GM23338 (cell line): ENCODE data around the gene METTL21C. TPM values are rescaled to one million over a fixed set of nuclear protein-coding genes. Genes with fewer than 3 reads are reported as not detected.

Experiments
- ATAC-seq: fragments of 200-7000 bp; cut with Tn5 transposase; 3 replicates; pipeline ENCODE4 v1.9.1; 2020
- DNase-seq: peaks from one replicate; pipeline ENCODE4 v3.0.0-alpha.2; 2015; ENCODE audit warnings: low spot score
- H2AFZ ChIP-seq: fragments of 200-600 bp; sonication (generic); 2 replicates; pipeline ENCODE4 v1.8.0; 2016; ENCODE audit warnings: antibody characterized with exemption, mild to moderate bottlenecking, moderate library complexity
- H3F3A ChIP-seq: fragments of 200-600 bp; sonication (generic); replicated peaks from 2 replicates; pipeline ENCODE4 v1.8.0; 2017; ENCODE audit warnings: antibody characterized with exemption, mixed run types, low read depth
- H3K27ac ChIP-seq: fragments of 200-600 bp; sonication (generic); 2 replicates; pipeline ENCODE4 v1.6.1; 2016; ENCODE audit warnings: low read depth
- H3K27me3 ChIP-seq: fragments of 200-600 bp; sonication (generic); 2 replicates; pipeline ENCODE4 v1.8.0; 2016; ENCODE audit warnings: mild to moderate bottlenecking, mixed run types, moderate library complexity; ENCODE audit not compliant: insufficient read depth
- H3K36me3 ChIP-seq: fragments of 200-600 bp; sonication (generic); 2 replicates; pipeline ENCODE4 v1.8.0; 2016; ENCODE audit warnings: mild to moderate bottlenecking; ENCODE audit not compliant: insufficient read depth
- H3K4me1 ChIP-seq: fragments of 200-600 bp; sonication (generic); 2 replicates; pipeline ENCODE4 v1.8.0; 2016; ENCODE audit warnings: mild to moderate bottlenecking, moderate library complexity; ENCODE audit not compliant: insufficient read depth
- H3K4me2 ChIP-seq: fragments of 200-600 bp; sonication (generic); 2 replicates; pipeline ENCODE4 v1.7.1; 2017; ENCODE audit warnings: mixed run types
- H3K4me3 ChIP-seq: fragments of 200-600 bp; sonication (generic); 2 replicates; pipeline ENCODE4 v1.6.1; 2016; ENCODE audit warnings: mixed run types
- H3K79me2 ChIP-seq: fragments of 200-600 bp; sonication (generic); replicated peaks from 2 replicates; pipeline ENCODE4 v1.8.0; 2017; ENCODE audit warnings: mild to moderate bottlenecking; ENCODE audit not compliant: insufficient read depth
- H3K9me2 ChIP-seq: fragments of 200-600 bp; sonication (generic); 2 replicates; pipeline ENCODE4 v1.8.0; 2017; ENCODE audit not compliant: insufficient read depth
- H4K20me1 ChIP-seq: fragments of 200-600 bp; sonication (generic); replicated peaks from 2 replicates; pipeline ENCODE4 v1.8.0; 2017; ENCODE audit warnings: mild to moderate bottlenecking; ENCODE audit not compliant: insufficient read depth
- H3K27ac Mint-ChIP-seq: 2 replicates; pipeline ENCODE4 v1.8.0; 2020; ENCODE audit warnings: inconsistent platforms, mild to moderate bottlenecking, moderate library complexity, mixed read lengths
- H3K27me3 Mint-ChIP-seq: 3 replicates; pipeline ENCODE4 v1.8.0; 2022; ENCODE audit warnings: low read depth, mild to moderate bottlenecking, moderate library complexity, mixed read lengths, inconsistent platforms; ENCODE audit not compliant: insufficient read depth, poor library complexity
- H3K36me3 Mint-ChIP-seq: 3 replicates; pipeline ENCODE4 v1.8.0; 2021; ENCODE audit warnings: low read depth, mild to moderate bottlenecking, inconsistent platforms, moderate library complexity, mixed read lengths
- H3K4me1 Mint-ChIP-seq: 3 replicates; pipeline ENCODE4 v1.8.0; 2020; ENCODE audit warnings: mild to moderate bottlenecking, inconsistent platforms, mixed read lengths
- H3K4me3 Mint-ChIP-seq: 3 replicates; pipeline ENCODE4 v1.8.0; 2021; ENCODE audit warnings: moderate library complexity, mild to moderate bottlenecking, inconsistent platforms, mixed read lengths
- H3K9me3 Mint-ChIP-seq: 3 replicates; pipeline ENCODE4 v1.8.0; 2020; ENCODE audit warnings: moderate library complexity, mild to moderate bottlenecking, inconsistent platforms, mixed read lengths
- CREB1 ChIP-seq: fragments of 250-450 bp; sonication (Bioruptor Pico); IDR thresholded peaks from 2 replicates; pipeline ENCODE4 v1.5.0; 2020; ENCODE audit warnings: low read depth, mild to moderate bottlenecking, moderate library complexity
- EZH2 ChIP-seq: fragments of 200-600 bp; sonication (generic); IDR thresholded peaks from one replicate; pipeline ENCODE4 v1.8.0; 2017; ENCODE audit warnings: antibody characterized with exemption, mild to moderate bottlenecking, low read depth; ENCODE audit not compliant: unreplicated experiment
- EZH2phosphoT487 ChIP-seq: fragments of 200-600 bp; sonication (generic); IDR thresholded peaks from one replicate; pipeline ENCODE4 v1.8.1; 2018; ENCODE audit warnings: antibody characterized with exemption; ENCODE audit not compliant: unreplicated experiment
- JUNB ChIP-seq: IDR thresholded peaks from one replicate; pipeline ENCODE4 v1.6.1; 2016; ENCODE audit warnings: antibody characterized with exemption; ENCODE audit not compliant: unreplicated experiment
- NANOG ChIP-seq: IDR thresholded peaks from 2 replicates; pipeline ENCODE4 v1.6.1; 2016; ENCODE audit warnings: antibody characterized with exemption, borderline replicate concordance
- POLR2AphosphoS5 ChIP-seq: IDR thresholded peaks from 2 replicates; pipeline ENCODE4 v1.6.1; 2016; ENCODE audit warnings: antibody characterized with exemption, low read depth
- STAT1 ChIP-seq: IDR thresholded peaks from one replicate; pipeline ENCODE4 v1.6.1; 2016; ENCODE audit warnings: antibody characterized with exemption; ENCODE audit not compliant: unreplicated experiment
- ZNF114 ChIP-seq: fragments of 250-450 bp; sonication (Bioruptor Pico); IDR thresholded peaks from 2 replicates; pipeline ENCODE4 v1.5.0; 2020; ENCODE audit warnings: mild to moderate bottlenecking, moderate library complexity
- ZNF331 ChIP-seq: fragments of 250-450 bp; sonication (Bioruptor Pico); IDR thresholded peaks from 2 replicates; pipeline ENCODE4 v1.5.0; 2020; ENCODE audit warnings: low read depth, mild to moderate bottlenecking, moderate library complexity
- polyA plus RNA-seq: library from polyadenylated mRNA; unstranded; fragments of >200 nt; fragmentation: Nextera tagmentation; extraction: Ambion mirVana; gene quantifications from 2 replicates; pipeline ENCODE4 v1.2.1, GENCODE V29; 2016
- total RNA-seq: library from RNA; depleted of rRNA; stranded (reverse); fragments of >200 nt; shearing (Covaris generic); gene quantifications from 2 replicates; pipeline ENCODE4 v1.2.3, GENCODE V29; 2014
- TF ChIP-seq, protein P1 (sequence below): fragments of 250-450 bp; sonication (Bioruptor Pico); IDR thresholded peaks from 2 replicates; pipeline ENCODE4 v1.5.0; 2020; ENCODE audit warnings: mild to moderate bottlenecking, moderate library complexity
- TF ChIP-seq, protein P2 (sequence below): IDR thresholded peaks from one replicate; pipeline ENCODE4 v1.6.1; 2018; ENCODE audit warnings: antibody characterized with exemption; ENCODE audit not compliant: unreplicated experiment
- TF ChIP-seq, protein P3 (sequence below): IDR thresholded peaks from 2 replicates; pipeline ENCODE4 v1.6.1; 2016; ENCODE audit warnings: antibody characterized with exemption
- TF ChIP-seq, protein P4 (sequence below), 2 experiments: fragments of 200-600 bp in 1 of 2; sonication (generic) in 1 of 2; conservative IDR thresholded peaks; 2 replicates each; pipeline versions ENCODE4 v1.5.1 to v1.6.1; 2016 to 2017; ENCODE audit warnings: antibody characterized with exemption in 2 of 2, low read depth in 2 of 2, mild to moderate bottlenecking in 2 of 2, moderate library complexity in 1 of 2

METTL21C gene
- total and polyA plus RNA-seq, 2 experiments from 2014 or later: not detected

DNA sequence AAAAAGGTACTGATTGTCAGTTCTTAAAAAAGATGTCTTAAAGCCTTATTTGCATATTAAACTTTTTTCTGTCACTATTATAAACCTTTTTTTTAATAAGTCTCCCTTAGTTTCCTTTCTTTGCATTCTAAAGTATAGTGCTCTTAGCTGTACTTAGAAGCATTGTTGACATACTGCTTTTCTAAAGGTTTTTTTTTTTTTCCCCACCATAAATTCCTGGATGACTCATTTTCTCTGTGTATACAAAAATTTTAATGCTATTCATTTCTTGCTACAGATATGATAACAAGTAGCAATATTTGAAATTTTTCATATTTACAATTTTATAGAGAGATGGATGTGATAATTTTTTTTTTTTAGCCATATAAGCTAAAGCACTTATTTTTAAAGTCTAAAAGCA, 43.5 kb downstream of the METTL21C start:
- peaks cover 46% of the 10 kb centered on the region for H3K36me3 Mint-ChIP-seq
- H3F3A ChIP-seq: no peaks in the 10 kb centered on the region
- H3K4me1 ChIP-seq: no peaks in the 10 kb centered on the region
- TF ChIP-seq EZH2: no peak
- TF ChIP-seq ZNF331 (CRISPR knock-in tag): no peak
- TF ChIP-seq ZNF114 (CRISPR knock-in tag): no peak
- TF ChIP-seq, protein P1, sequence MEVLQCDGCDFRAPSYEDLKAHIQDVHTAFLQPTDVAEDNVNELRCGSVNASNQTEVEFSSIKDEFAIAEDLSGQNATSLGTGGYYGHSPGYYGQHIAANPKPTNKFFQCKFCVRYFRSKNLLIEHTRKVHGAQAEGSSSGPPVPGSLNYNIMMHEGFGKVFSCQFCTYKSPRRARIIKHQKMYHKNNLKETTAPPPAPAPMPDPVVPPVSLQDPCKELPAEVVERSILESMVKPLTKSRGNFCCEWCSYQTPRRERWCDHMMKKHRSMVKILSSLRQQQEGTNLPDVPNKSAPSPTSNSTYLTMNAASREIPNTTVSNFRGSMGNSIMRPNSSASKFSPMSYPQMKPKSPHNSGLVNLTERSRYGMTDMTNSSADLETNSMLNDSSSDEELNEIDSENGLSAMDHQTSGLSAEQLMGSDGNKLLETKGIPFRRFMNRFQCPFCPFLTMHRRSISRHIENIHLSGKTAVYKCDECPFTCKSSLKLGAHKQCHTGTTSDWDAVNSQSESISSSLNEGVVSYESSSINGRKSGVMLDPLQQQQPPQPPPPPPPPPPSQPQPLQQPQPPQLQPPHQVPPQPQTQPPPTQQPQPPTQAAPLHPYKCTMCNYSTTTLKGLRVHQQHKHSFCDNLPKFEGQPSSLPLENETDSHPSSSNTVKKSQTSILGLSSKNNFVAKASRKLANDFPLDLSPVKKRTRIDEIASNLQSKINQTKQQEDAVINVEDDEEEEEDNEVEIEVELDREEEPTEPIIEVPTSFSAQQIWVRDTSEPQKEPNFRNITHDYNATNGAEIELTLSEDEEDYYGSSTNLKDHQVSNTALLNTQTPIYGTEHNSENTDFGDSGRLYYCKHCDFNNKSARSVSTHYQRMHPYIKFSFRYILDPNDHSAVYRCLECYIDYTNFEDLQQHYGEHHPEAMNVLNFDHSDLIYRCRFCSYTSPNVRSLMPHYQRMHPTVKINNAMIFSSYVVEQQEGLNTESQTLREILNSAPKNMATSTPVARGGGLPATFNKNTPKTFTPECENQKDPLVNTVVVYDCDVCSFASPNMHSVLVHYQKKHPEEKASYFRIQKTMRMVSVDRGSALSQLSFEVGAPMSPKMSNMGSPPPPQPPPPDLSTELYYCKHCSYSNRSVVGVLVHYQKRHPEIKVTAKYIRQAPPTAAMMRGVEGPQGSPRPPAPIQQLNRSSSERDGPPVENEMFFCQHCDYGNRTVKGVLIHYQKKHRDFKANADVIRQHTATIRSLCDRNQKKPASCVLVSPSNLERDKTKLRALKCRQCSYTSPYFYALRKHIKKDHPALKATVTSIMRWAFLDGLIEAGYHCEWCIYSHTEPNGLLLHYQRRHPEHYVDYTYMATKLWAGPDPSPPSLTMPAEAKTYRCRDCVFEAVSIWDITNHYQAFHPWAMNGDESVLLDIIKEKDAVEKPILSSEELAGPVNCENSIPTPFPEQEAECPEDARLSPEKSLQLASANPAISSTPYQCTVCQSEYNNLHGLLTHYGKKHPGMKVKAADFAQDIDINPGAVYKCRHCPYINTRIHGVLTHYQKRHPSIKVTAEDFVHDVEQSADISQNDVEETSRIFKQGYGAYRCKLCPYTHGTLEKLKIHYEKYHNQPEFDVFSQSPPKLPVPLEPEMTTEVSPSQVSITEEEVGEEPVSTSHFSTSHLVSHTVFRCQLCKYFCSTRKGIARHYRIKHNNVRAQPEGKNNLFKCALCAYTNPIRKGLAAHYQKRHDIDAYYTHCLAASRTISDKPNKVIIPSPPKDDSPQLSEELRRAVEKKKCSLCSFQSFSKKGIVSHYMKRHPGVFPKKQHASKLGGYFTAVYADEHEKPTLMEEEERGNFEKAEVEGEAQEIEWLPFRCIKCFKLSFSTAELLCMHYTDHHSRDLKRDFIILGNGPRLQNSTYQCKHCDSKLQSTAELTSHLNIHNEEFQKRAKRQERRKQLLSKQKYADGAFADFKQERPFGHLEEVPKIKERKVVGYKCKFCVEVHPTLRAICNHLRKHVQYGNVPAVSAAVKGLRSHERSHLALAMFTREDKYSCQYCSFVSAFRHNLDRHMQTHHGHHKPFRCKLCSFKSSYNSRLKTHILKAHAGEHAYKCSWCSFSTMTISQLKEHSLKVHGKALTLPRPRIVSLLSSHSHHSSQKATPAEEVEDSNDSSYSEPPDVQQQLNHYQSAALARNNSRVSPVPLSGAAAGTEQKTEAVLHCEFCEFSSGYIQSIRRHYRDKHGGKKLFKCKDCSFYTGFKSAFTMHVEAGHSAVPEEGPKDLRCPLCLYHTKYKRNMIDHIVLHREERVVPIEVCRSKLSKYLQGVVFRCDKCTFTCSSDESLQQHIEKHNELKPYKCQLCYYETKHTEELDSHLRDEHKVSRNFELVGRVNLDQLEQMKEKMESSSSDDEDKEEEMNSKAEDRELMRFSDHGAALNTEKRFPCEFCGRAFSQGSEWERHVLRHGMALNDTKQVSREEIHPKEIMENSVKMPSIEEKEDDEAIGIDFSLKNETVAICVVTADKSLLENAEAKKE (CRISPR knock-in tag): no peak
- no peak for TF ChIP-seq POLR2AphosphoS5
- TF ChIP-seq CREB1 (CRISPR knock-in tag): no peak
- TF ChIP-seq NANOG: no peak
- TF ChIP-seq, protein P2, sequence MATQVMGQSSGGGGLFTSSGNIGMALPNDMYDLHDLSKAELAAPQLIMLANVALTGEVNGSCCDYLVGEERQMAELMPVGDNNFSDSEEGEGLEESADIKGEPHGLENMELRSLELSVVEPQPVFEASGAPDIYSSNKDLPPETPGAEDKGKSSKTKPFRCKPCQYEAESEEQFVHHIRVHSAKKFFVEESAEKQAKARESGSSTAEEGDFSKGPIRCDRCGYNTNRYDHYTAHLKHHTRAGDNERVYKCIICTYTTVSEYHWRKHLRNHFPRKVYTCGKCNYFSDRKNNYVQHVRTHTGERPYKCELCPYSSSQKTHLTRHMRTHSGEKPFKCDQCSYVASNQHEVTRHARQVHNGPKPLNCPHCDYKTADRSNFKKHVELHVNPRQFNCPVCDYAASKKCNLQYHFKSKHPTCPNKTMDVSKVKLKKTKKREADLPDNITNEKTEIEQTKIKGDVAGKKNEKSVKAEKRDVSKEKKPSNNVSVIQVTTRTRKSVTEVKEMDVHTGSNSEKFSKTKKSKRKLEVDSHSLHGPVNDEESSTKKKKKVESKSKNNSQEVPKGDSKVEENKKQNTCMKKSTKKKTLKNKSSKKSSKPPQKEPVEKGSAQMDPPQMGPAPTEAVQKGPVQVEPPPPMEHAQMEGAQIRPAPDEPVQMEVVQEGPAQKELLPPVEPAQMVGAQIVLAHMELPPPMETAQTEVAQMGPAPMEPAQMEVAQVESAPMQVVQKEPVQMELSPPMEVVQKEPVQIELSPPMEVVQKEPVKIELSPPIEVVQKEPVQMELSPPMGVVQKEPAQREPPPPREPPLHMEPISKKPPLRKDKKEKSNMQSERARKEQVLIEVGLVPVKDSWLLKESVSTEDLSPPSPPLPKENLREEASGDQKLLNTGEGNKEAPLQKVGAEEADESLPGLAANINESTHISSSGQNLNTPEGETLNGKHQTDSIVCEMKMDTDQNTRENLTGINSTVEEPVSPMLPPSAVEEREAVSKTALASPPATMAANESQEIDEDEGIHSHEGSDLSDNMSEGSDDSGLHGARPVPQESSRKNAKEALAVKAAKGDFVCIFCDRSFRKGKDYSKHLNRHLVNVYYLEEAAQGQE: no peak
- TF ChIP-seq STAT1: no peak
- TF ChIP-seq, protein P3, sequence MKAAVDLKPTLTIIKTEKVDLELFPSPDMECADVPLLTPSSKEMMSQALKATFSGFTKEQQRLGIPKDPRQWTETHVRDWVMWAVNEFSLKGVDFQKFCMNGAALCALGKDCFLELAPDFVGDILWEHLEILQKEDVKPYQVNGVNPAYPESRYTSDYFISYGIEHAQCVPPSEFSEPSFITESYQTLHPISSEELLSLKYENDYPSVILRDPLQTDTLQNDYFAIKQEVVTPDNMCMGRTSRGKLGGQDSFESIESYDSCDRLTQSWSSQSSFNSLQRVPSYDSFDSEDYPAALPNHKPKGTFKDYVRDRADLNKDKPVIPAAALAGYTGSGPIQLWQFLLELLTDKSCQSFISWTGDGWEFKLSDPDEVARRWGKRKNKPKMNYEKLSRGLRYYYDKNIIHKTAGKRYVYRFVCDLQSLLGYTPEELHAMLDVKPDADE: no peak
- no peak for TF ChIP-seq EZH2phosphoT487
- TF ChIP-seq, protein P4, sequence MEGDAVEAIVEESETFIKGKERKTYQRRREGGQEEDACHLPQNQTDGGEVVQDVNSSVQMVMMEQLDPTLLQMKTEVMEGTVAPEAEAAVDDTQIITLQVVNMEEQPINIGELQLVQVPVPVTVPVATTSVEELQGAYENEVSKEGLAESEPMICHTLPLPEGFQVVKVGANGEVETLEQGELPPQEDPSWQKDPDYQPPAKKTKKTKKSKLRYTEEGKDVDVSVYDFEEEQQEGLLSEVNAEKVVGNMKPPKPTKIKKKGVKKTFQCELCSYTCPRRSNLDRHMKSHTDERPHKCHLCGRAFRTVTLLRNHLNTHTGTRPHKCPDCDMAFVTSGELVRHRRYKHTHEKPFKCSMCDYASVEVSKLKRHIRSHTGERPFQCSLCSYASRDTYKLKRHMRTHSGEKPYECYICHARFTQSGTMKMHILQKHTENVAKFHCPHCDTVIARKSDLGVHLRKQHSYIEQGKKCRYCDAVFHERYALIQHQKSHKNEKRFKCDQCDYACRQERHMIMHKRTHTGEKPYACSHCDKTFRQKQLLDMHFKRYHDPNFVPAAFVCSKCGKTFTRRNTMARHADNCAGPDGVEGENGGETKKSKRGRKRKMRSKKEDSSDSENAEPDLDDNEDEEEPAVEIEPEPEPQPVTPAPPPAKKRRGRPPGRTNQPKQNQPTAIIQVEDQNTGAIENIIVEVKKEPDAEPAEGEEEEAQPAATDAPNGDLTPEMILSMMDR (conservative IDR thresholded peaks at IDR 0.05; ENCODE audit: low read depth in 2 of 2): no peak
- TF ChIP-seq JUNB: no peak
- H3K9me2 ChIP-seq: no peaks in the 10 kb centered on the region
- H3K27ac ChIP-seq: no peak overlapping the region
- no peaks in the 10 kb centered on the region for H3K27me3 Mint-ChIP-seq
- no peak overlapping the region for H3K27ac Mint-ChIP-seq
- no peak overlapping the region for H2AFZ ChIP-seq
- no peaks in the 10 kb centered on the region; the same call in 1 of the 2 replicates for H4K20me1 ChIP-seq
- H3K4me2 ChIP-seq: no peak overlapping the region
- H3K79me2 ChIP-seq: no peaks in the 10 kb centered on the region
- H3K27me3 ChIP-seq: no peaks in the 10 kb centered on the region
- no peaks in the 10 kb centered on the region for H3K9me3 Mint-ChIP-seq
- H3K4me1 Mint-ChIP-seq: no peaks in the 10 kb centered on the region
- H3K4me3 Mint-ChIP-seq: no peak overlapping the region
- peaks cover 40% of the 10 kb centered on the region; the same call in 1 of the 2 replicates for H3K36me3 ChIP-seq
- DNase-seq (no peak), ATAC-seq (no peak)
- no peak overlapping the region for H3K4me3 ChIP-seq
